Stimulated activated CD4-positive, alpha-beta T cell treated with anti-CD3 and anti-CD28 coated beads, TNF-alpha, amount 100 ng/mL, for 24 hours (primary cell): ENCODE measurements around the gene CCDC15.
"Not testable (repeated sequence)": the region's sequence is repeated elsewhere in the genome, so short reads cannot be mapped to it uniquely, and the experiment has no call there.

Source experiments
- DNase-seq, 3 experiments: peaks; one replicate each; pipeline ENCODE4 v3.0.0-alpha.2; 2020; ENCODE audit warnings: low read depth in 3 of 3

The CCDC15 gene

DNA sequence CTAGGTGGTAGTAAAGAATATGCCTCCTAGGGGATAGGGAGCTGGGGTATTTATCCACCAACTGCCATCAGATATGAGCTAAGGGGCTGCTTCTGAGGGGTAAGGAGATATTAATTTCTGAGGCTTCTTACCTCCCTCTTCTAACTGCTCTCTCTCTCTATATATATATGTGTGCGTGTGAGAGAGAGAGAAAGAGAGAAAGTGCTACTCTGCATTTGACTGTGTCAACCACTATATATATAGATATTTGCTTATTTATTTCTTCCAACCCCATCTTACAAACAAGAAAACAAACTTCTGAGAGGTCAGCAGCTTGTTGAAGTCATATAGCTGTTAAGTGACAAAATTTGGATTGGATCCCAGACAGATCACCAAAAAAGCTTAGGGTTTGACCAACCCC is 12.3 kb upstream of the CCDC15 start:
- DNase-seq, result no peak

DNA sequence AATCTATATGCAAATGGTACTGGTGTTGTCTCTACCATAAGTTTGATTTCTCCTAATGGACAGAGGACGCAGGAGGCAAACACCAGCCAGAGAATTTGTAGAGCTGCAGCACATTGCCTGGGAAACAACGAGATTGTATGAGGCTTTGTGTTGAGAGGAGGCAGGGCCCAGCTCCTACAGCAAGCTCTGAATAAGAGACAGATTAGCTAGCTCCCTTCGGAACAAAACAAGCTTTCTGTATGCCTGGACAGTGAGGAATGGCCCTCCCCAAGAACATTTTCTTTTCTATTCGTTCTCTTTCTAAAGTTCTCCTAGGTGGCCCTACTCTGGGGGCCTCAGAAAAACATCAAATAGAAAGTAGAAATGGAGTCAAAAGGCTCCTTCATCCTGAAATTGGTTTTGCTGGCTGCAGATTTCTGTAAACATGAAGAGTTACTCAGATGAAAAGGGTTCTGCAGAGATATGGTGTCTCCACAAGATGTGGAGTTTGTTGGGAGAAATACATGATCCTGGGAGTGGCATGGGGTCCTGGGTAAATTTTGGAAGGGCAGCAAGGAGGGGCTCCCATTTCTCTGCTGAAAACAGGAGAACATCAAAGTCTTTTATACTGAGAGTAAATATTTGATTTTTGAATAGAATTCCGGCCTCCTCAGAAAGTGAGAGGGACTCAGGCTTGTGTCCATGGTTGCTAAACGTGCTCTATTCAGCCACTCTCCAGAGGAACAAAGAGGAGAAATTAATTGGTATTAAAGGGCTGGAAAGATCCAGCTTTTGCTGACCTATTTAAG is 11.3 kb upstream of the CCDC15 start:
- no peak for DNase-seq

DNA sequence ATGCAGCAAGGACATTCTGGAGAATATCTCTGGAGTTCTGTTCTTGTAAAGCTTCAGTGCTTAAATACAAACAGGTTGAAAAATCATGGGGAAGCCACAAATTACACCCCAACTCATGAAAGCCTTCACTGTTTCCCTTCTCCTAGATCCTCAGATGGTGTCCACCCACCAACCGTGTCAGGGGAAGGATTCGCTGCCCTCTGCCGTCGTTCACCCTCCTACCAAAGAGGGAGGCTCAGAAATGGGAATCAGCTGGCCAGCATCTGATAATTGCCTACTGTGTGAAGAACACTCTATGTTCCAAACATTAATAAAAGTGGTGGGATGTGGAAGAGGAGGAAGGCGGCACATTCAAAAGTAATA is 10.8 kb upstream of the CCDC15 start:
- no peak for DNase-seq

DNA sequence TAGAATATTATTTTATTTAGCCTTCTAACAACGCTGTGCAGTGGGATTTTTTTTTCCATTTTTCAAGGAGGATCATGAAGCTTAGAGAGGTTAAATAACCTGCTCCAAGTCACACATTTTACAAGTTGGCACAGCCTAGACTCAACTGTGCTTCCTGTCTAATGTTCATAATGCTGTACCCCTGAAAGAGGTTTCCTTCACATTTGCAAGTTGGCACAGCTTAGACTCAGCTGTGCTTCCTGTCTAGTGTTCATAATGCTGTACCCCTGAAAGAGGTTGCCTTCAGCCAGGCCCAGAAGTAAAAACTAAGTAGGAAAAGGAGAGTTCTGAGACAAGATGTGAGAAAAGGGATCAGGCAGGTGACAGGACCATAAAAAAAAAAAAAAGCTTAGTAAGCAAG is 10.3 kb upstream of the CCDC15 start:
- no peak for DNase-seq

DNA sequence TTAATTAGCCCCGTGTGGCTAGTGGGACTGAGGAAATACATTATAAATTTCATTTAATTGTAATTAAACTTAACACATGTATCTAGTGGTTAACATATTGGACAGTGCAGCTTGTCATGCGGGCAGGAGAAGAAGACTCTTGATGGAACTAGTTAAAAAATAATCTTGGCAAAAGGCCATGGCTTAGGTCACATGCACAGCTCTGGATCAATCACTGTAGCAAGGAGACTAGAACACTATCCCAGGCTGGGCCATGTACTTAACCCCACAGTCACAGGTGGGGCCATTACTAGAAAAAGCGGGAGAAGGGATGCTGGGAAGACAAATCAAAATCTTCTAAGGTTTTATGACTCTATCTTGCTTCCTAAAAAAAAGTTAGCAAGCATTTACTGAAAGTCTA is 9.4 kb upstream of the CCDC15 start:
- no peak for DNase-seq

DNA sequence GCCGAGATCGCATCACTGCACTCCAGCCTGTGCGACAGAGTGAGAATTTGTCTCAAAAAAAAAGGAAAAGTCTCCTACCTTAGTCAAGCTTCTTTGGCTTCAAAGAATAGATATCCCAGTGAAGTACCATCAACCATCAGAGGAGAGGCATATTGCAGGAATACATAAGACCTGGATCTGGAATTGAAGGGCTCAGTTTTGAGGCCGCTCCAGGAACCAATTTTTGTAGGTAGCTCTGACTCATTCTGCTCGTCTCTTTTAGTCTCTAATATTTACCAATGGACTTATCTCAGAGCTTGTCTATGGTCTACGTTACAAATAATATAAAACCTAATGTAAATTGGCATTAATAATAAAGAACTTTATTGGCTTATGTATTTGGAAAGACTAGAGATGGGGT is 8.2 kb upstream of the CCDC15 start:
- DNase-seq, result no peak

DNA sequence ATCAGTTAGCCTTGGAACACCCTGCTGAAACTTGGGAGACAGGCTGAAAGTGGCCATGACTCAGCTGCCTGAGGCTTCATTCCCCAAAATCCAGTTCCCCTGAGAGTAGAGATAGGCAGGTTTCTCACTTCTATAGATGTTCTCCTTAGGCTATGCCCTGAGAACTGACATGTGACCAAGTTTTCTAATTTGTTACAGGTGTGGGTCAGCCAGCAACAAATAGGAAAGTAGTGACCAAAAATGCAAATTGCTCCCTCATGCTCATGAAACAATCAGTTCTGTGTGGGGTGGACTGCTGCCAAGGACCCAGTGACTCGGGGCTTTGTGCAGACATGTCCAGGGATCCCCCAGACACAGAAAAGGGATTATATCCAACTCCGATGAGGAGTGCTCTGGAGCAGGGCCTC is 7.3 kb upstream of the CCDC15 start:
- DNase-seq, result no peak

DNA sequence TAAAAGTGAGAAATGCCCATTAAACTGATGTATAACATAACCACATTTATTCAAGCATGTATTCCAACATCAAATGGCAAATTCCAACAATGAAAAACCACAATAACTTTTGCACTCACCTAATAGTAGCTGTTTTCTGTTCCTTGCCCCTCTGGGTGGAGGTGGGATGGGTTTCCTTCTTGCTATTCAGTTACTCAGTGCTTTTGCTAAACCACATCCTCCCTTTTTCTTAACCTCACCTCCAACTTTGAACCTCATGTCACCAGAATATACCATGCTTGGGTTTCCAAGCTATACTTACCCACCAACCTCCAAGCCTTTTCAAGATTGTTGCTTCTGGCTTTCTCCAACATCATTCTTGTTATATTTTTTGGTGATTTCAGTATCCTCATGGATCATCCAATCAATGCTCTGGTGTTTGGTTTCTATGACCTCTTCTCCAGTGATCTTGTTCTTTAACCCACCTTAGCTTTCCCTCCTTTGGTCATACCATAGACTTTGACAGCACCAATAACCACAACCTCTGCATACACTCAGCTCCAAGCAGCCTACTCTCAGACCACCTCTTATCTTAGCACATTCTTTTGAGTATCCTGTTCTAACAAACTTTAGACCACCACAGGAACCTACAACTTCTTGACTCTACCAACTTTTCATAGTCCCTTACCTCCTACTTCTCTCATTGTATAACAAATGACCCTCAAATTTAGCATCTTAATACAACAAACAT is 3.2 kb upstream of the CCDC15 start:
- DNase-seq, result no peak

DNA sequence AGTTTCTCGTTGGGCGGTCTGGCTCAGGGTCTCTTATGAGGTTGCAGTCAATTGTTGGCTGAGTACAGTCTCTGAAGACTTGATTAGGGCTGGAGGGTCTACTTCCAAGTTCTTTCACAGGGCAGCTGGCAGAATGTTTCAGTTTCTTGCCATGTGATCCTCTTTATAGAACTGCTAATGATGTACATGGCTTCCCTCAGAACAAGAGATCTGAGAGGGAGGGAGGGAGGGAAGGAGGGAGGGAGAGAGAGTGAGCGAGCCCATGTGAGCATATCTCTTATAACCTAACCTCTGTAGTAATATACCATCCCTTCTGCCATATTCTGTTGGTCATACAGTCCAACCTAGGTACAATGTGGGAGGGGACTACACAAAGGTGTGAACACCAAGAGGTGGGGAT is 2.7 kb upstream of the CCDC15 start:
- no peak for DNase-seq

DNA sequence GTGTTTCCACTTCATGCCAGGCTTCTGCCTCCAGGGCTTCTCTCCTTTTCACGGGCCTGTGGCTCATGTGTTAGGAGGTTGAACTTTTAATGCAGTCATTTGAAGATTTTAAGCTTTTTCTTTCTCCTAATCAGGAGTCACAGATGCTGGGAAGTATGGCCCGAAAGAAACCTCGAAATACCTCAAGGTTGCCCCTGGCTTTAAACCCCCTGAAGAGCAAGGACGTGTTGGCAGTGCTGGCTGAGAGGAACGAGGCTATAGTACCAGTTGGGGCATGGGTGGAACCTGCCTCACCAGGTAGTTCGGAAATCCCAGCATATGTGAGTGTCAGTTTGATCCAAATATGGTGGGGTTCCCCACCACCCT is 571 bp downstream of the CCDC15 start:
- no peak for DNase-seq

DNA sequence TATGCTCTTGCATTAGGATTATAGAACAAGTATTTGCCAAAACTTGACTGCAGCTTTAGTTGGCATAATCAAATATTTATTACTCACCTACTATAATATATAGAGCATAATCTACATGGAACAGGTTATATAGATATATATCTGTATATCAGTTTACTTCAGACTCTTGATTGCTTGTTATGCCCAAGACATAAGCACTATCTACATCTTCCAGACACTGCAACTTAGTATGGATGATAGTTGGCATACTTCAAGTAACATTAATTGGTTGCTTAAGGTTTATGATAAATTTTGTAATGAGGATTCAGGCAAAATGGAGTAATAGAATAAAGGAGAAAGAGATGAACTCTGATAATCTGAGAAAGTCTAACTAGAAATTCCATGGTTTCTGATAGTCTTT is 1.0 kb downstream of the CCDC15 start:
- DNase-seq, result no peak

DNA sequence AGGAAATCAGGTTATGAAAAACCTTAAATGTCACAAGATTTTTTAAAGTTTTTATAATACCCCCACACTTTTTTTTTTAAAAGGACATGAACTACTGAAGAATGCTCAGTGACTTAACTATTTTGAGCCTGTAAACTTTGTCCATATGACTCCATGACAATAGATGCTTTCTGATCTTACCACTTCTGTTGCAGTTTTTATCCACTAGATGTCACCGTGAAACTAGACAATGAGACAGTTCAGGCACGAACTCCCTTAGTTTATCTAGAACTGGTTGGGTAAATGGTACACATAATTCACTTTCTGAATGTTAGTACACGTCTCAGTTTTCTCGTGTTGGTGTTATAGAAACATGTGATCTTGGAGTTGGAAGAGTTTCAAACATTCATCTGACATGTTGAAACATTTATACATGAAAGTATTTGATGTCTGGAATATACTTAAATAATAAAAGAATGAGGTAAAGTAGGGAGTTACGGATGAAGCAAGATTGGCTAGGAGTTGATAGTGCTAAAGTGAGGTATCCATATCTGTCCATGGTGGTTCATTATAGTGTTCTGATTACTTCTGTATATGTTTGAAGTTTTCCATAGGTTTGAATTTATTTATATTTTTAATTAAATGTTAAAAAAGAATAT is 8.1 kb downstream of the CCDC15 start:
- no peak for DNase-seq

DNA sequence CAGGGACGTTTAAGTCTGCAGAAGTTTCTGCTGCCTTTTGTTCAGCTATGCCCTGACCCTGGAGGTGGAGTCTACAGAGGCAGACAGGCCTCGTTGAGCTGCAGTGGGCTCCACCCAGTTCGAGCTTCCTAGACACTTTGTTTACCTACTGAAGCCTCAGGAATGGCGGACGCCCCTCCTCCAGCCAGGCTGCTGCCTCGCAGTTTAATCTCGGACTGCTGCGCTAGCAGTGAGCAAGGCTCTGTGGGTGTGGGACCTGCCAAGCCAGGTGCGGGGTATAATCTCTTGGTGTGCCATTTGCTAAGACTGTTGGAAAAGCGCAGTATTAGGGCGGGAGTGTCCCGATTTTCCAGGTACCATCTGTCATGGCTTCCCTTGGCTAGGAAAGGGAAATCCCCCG is 14.2 kb downstream of the CCDC15 start:
- DNase-seq, result not testable (repeated sequence)

DNA sequence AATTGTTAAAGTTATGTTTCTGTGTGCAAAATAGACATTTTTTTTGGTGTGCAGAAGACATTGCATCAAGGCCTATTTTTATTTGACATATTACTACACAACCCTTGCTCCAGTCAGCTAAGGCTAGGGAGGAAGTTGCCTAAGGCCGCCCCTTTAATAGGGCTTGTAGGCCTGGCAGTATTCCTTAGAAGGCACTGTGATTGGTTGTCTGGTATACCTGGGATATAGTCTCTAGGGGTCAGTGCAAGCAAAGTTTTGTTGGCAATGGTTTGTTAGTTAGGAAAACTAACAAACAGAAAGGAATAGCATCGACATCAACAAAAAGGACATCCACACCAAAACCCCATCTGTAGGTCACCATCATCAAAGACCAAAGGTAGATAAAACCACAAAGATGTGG is 16.9 kb downstream of the CCDC15 start:
- DNase-seq, result no peak

DNA sequence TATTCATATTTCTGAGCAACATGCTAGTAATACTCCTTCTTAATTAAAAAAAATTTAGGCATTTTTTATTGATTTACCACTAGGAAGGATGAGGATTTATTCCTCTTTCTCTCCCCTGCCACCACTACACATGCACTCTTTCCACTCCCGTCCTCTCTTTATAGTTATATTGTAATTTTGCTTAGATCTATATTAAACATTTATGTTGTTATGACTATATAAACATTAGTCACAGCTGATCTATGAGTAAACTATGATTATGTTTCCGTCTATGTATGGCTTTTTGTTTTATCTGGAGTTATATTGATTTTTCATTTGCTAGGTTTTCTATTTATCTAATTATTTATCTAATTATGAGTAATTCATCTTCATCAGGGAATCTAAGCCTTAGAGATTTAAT is 17.8 kb downstream of the CCDC15 start:
- no peak for DNase-seq

DNA sequence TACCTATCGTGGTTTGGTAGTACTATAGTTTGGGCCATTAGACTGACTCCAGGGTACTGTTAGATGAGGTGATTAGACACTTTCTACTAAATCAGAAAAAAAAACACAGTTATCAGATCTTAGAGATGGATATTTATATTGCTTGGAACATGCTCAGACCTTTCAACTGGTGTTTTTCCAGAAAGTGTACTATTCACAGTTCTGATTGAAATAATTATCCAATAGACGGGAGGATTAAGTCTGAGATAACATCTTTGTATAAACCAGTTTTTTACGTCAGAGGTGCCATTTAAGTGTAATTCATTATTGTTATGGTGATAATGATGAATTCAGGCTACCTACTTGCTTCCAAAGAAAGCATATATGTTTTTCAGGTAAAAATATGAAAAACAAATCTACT is 22.5 kb downstream of the CCDC15 start:
- DNase-seq, result no peak

DNA sequence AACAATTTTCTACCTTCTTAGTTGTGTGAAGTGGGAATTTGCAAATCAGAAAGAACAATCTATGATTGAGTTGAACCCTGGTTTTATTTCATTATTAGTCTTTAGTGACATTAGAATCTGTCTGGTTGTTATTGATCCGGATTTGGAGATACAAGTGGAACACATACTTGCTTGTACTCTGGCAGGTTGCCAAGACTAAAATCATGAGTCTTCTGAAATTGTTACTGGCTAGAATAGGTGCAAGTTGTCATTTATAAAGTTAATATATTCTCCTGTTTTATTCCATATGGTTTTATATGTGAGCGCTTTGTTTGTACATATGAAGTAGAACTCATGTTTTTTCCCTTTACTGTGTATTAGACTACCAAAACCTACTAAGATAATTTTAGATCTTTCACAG is 23.0 kb downstream of the CCDC15 start:
- DNase-seq, result no peak

DNA sequence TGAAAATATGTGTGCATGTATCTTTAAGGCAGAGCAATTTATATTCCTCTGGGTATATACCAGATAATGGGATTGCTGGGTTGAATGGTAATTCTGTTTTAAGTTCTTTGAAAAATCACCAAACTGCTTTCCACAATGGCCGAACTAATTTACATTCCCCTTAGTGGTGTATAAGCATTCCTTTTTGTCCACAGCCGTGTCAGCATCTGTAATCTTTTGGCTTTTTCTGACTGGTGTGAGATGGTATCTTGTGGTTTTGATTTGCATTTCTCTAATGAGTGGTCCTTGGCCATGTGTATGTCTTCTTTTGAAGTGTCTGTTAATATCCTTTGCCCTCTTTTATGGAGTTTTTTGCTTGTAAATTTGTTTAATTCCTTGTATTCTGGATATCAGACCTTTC is 24.3 kb downstream of the CCDC15 start:
- no peak for DNase-seq

DNA sequence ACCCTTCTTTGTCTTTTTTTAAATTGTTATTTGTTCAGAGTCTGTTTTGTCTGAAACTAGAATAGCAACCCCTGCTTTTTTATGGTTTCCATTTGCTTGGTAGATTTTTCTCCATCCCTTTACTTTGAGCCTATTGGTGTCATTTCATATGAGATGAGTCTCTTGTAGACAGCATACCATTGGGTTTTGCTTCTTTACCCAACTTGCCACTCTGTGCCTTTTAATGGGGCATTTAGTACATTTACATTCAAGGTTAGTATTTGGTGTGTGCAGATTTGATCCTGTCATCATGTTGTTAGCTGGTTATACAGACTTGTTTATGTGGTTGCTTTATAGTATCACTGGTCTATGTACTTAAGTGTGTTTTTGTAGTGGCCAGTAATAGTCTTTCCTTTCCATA is 28.0 kb downstream of the CCDC15 start:
- DNase-seq, result no peak

DNA sequence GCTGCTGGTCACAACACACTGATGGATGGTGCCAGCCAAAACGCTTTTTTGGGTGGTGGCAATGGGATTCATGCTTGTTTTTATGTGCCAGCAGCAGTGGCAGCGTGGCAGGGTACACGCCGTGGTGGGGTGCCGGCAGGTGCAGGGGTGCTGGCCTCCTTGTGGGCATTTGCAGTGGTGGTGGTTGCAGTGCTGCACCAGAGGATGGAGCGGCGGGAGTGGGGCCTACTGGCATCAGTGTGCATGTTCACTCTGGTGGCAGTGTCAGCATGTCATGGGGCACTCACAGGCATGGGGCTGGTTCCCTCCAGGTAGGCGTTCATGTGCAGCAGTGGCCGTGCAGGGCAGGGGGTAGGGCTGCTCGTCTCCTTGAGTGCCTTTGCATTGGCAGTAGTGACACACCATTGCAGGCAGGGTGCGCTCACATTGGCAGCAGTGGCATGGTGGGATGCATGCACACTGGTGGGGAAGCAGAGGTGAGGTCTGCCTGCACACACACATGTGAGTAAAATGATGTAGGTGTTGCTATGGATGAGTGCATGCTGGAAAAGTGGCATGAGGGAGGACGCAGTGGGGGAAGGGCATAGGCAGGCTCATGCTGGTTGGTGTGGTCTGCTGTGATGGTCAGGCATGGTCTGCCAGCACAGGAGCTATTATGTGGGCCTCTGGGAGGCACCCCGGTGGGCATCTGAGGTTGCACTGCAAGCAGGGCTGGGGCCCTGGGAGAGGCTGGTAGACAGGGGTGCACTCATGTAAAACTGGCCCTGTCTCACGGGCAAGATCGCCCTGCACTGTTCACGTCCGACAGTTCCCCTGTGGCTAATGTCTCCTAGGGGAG is 29.9 kb downstream of the CCDC15 start:
- no peak for DNase-seq

DNA sequence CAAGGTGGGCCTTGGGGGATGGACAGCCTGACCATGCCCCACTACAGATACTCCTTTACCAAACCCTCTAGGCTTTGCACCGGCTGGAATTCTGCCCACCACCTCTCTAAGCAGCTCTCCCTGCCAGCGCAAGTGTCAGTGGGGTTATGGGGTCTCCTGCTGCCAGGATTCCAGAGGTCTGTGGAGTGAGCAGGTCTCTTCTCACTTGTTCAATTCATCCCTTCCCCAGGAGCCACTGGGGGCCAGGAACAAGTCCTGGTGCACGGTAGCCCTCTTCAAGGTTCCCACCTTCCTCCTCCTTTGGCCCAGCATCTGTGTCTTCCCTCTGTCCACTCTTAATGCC is 30.5 kb downstream of the CCDC15 start:
- DNase-seq, result no peak

DNA sequence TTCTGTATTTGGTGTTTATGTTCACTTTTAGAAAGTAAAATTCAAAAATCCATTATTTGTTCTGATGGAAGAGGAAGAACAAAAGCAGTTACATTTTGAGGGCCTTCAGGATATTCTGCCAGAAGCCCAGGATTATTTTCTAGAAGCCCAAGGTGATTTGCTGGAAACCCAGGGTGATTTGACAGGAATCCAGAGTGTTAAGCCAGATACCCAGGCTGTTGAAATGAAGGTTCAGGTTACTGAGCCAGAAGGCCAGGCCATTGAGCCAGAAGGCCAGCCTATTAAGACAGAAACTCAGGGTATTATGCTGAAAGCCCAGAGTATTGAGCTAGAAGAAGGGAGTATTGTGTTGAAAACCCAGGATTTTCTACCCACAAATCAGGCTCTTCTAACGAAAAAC is 33.1 kb downstream of the CCDC15 start:
- no peak for DNase-seq
